ENCODE data around the gene HNMT.
A peak's percentile ranks its signal among the peaks of the same experiment; 100 is the strongest.

HNMT gene

DNA sequence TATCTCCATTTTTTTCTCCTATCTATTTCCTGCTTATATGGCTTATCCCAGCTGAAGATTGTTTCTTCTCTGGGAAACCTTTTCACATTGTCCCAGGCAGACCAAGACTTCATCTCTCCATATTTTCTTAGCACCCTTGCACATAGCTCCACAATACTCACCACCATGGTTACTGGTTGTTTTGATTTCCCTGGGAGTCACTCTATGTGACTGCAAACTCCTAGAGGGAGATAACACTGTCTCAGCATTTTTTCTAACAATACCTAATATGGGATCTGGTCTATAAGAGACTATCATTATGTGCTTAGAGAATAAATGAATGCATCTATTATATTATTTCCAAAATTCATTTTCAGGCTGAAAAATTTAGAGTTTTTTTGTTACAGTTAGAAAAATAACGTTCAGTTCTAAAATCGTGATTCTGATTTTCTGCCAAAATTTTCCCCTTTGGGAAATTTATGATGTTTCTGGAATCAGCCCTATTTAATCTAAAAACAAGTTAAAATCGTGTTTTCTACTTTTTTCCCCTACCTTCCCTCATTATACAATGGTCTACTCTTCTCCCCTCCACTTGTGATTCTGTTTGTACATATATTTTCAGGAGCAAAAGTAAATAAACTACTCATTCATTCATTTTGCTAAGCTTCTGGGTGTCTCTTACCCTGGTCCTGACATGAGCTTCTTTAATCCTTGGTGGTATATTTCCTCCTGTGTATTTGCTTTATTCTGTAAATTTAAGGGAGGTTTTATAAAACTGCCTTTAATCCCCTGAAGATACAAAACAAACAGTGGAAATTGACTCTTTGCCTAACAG lies 95.4 kb downstream of the HNMT start:
- DNase-seq: no peak

GRCh38 chr2:138060301-138060635 lies 96.0 kb downstream of the HNMT start:
- peak; percentile 31 to 58 (median 52) for DNase-seq

- DNase-seq: no peak
Observed at GRCh38 chr2:138061961-138062360, 97.7 kb downstream of the HNMT start.

DNA sequence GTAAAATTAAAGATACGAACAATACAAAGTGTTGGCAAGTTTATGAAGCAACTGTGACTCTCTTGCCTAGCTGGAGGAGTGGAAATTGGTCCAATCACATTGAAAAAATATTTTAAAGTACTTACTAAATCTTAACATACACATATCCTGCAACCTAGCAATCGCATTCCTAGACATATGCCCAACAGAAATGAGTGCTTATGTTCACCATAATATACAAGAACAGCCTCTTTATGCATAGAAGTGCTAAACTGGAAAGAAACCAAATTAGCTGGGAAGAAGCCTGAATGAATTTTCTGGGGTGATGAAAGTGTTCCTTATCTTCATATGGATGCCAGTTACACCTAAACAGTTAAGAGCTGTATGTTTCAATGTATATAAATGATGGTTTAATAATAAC lies 98.9 kb downstream of the HNMT start:
- DNase-seq: no peak
